NCI-H446 treated with DMSO at 0.1 percent for 48 hours (cell line): ENCODE data around the gene SUGCT.

Experiments
- DNase-seq: peaks from one replicate; lab custom pipeline; 2025; lab: John Stamatoyannopoulos, UW

SUGCT gene

DNA sequence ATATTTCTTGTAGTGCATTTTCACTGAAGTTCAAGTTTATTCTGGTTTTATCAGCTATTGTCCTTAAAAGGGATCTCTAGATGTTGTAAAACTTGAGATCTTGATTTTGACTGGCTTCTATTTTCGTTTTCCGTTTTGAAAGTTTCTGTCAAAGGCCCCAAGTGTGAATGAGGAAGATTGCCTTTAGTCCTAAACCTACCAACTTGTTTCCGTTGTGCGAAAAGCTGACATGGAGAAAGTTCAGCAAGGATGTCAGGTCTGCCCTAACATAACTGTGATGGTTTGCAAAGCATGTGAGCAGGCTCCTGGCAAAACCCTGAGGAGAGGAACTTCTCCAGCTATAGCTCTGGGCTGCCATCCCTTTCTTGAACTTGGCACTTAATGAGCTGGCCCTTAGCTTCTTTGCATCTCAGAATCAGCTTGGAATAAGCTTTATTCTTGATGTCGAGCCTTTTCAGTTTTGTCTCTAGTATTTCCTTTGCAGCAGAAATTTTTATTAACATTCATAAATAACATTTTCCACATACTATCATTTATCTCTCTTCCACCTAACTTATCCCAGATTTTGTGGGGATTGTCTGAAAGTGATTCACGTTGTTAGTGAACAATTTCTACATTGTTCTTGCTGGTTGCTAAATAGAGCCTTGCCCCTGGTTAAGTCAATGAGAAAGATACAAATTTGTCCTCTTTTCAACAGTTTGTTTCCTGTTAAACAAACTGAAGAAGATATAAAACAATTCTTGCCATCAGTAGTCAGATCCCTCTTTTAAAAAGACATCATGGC is 559.4 kb downstream of the SUGCT start:
- no peak for DNase-seq

DNA sequence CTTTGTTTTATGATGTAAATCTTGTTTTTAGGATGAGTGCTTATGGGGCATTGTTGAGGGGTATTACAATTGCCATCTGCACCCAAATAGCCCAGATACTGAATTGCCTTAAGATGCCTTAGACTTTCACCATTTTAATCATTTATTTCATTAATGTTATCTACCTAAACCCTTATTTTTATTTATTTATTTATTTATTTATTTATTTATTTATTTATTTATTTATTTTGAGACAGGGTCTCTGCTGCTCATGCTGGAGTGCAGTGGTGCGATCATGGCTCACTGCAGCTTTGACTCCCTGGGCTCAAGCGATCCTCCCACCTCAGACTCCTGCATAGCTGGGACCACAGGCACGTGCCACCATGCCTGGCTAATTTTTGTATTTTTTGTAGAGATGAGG is 560.2 kb downstream of the SUGCT start:
- no peak for DNase-seq

DNA sequence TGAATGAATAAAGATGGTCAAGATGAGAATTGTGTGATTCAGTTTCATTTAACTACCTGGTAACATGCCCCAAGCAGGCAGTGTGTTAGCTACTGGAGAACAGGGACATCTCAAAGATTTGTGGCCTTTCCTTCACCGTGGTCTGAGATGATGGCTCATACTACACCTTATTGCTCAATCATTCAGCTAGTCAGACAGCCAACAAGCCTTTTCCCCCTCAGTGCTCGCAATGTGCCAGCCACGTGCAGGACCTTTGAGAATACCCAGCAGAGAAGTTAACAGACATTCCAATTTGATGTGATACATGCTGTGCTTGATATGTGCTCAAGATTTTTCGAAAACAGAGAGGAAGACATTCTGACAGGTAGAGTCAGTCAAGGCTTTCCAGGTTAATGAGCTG is 562.8 kb downstream of the SUGCT start:
- DNase-seq = no peak

DNA sequence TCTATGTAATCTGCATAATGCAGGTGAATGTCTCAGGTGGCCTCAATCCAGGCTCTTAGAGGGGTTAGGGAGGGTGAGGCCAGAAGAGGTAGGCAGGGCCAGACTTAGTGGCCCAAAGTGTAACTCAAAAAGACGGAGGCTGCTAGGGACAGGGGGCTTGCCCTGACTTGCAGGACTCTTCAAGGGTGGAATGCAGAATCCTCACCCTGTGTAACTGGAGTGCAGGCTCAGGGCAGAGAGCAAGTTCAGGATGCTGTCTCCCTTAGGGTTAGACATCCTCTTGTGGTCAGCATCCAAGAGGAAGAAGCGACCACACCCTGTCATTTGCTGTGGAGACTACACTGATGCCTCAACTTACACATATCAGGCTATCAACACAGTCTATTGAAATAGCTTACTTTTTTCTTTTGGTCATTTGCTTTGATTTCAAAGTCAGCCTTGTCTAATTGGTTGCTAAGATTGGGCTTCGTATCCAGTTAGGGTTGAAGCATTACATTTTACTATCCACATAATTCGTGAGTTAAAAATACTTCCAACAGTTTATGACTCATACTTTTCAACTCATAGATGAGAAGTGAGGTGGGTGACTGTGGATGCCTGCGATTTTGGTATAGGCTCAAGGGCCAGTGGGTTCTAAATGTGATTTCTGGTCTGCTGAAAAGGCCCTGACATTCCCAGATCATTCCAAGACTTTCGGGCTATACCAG is 563.6 kb downstream of the SUGCT start:
- DNase-seq = no peak

DNA sequence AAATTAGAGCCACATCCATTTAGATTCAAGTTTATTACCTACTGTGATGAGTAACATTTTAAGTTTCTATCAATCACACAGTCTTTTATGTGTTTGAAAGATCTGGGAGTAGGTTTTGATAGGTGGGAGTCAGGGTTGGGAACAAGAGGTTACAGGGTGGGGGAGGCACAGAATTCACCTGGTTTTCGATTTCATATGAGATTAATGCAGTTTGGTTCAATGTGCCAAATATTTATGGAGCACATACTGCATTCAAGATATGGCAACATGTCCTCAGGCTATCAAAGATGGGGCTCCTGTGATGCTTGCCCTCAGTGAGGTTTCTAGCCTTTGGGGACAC is 564.1 kb downstream of the SUGCT start:
- DNase-seq = no peak

- no peak for DNase-seq
These were observed 566.0 kb downstream of the SUGCT start for GRCh38 chr7:40700653-40701421.

GRCh38 chr7:40701836-40702551 is 567.2 kb downstream of the SUGCT start:
- DNase-seq = no peak

- no peak for DNase-seq
These were observed 569.4 kb downstream of the SUGCT start for GRCh38 chr7:40704172-40704571.

DNA sequence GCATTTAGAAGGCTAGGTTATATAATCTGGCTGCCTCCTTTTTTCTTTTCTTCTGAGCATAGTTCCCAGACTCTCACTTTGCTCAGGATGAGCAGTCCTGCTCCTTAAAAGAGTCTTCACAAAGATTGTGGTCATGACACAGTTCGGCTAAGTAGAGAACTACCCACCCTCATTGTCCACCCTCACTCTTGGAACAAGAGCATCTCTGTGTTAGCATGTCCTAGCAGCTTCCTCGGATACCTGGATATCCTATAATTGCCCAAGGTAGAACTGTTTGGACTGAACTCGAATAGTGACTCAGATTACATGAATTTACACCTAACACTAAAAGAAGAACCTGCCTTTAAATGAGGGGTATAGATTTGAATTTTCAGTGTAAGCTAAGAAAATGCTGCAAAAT is 572.0 kb downstream of the SUGCT start:
- DNase-seq = no peak

GRCh38 chr7:40709062-40709964 is 574.5 kb downstream of the SUGCT start:
- DNase-seq = no peak

GRCh38 chr7:40711706-40712105 is 576.9 kb downstream of the SUGCT start:
- DNase-seq = no peak

- DNase-seq = no peak
These were observed 579.7 kb downstream of the SUGCT start for GRCh38 chr7:40714363-40715052.

GRCh38 chr7:40715053-40715430 is 580.2 kb downstream of the SUGCT start:
- DNase-seq = no peak

DNA sequence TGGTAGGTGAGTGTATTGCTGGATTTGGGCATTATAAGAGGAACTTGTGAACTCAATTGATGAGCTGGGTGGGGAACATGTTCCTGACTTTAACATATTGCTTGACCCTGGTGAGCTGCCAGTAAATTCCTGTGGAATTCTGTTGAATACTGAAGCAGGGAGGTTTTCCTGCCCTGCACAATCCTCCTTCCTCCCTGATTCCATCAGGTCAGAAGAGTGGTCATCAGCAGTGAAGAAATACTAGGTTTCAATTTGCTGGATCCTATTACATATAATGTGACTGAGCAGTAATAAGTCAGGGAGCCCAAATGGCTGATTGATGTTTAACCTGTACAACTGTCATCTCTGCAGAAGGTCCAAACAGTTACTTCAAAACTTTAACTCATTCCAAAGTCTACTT is 581.2 kb downstream of the SUGCT start:
- no peak for DNase-seq

GRCh38 chr7:40717242-40717641 is 582.4 kb downstream of the SUGCT start:
- DNase-seq = peak; percentile 6

- no peak for DNase-seq
These were observed 585.6 kb downstream of the SUGCT start for GRCh38 chr7:40720416-40720815.

DNA sequence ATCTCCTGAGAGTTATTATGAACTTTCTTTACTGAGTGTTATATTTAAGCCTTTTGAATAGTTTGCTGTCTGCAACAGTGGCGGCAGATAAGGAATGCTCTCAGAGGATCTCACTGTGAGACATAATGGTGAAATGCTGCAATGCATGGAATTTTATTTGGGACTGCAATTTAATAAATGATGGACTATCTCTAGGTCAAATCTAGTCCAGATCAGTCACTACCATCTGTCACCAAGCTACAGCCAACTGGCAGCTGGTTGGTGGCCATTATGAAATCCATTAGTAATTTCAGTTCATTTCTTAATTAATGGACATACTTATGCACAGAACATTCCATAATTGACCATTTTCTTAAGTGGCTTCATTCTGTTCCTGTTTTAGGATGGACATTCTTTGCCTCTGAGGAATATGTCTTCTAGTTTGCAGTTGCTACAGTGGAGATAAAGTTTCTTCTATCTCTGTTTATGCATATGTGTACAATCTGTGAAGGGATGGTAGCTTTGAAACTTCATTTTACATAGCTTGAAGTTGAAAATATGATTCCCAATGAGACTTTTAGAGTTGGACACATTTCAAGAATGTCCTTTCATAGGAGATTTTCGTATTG is 586.6 kb downstream of the SUGCT start:
- no peak for DNase-seq

GRCh38 chr7:40722242-40722641 is 587.4 kb downstream of the SUGCT start:
- DNase-seq = no peak

GRCh38 chr7:40723829-40724228 is 589.0 kb downstream of the SUGCT start:
- no peak for DNase-seq

- no peak for DNase-seq
These were observed 591.8 kb downstream of the SUGCT start for GRCh38 chr7:40726559-40726958.
